Hepatocyte (in vitro differentiated cells): ENCODE results near the gene MPST.

ENCODE experiments used
- EZH2phosphoT487 ChIP-seq: fragments of 200-600 bp; sonication (generic); IDR thresholded peaks from one replicate; pipeline ENCODE4 v1.6.1; 2018; ENCODE audit warnings: antibody characterized with exemption, mild to moderate bottlenecking, low read depth, moderate library complexity; ENCODE audit not compliant: unreplicated experiment, severe bottlenecking
- TF ChIP-seq, protein P1 (sequence below): fragments of 200-600 bp; sonication (generic); IDR thresholded peaks from 2 replicates; pipeline ENCODE4 v1.5.1; 2016; ENCODE audit warnings: antibody characterized with exemption, mild to moderate bottlenecking; ENCODE audit not compliant: poor library complexity

DNA sequence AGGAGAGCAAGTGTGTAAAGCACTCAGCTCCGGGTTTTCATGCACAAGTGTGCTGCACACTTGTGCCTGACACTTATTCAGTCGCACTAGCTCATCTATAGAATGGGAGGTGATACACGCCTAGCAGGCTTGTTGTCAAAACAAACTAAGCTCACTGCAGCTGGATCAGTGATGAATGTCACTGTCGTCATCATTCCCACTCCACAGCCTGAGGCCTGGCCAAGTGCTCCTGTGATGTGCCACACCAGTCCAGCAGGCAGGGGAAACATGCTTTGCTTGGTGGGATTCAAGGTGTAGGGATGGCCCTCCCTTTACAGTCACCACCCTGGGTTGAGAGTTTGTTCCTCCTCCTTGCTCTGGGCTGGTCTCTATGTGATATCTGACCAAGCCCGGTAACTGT, 6.8 kb downstream of the MPST start:
- TF ChIP-seq, protein P1, sequence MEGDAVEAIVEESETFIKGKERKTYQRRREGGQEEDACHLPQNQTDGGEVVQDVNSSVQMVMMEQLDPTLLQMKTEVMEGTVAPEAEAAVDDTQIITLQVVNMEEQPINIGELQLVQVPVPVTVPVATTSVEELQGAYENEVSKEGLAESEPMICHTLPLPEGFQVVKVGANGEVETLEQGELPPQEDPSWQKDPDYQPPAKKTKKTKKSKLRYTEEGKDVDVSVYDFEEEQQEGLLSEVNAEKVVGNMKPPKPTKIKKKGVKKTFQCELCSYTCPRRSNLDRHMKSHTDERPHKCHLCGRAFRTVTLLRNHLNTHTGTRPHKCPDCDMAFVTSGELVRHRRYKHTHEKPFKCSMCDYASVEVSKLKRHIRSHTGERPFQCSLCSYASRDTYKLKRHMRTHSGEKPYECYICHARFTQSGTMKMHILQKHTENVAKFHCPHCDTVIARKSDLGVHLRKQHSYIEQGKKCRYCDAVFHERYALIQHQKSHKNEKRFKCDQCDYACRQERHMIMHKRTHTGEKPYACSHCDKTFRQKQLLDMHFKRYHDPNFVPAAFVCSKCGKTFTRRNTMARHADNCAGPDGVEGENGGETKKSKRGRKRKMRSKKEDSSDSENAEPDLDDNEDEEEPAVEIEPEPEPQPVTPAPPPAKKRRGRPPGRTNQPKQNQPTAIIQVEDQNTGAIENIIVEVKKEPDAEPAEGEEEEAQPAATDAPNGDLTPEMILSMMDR, result no peak
- TF ChIP-seq EZH2phosphoT487, result no peak
